A673 (cell line): ENCODE measurements around the gene B3GNT7. TPM values are rescaled to one million over a fixed set of nuclear protein-coding genes. Genes with fewer than 3 reads are reported as not detected.

Source experiments
- BruUV-seq: library from RNA; stranded (reverse); fragments of 400-500 nt; replicated peaks from 2 replicates; lab custom pipeline; 2021; lab: Mats Ljungman, UMichigan
- CTCF ChIA-PET: fragments of 300-600 bp; sonication (Branson Sonifier 250); formaldehyde crosslinking; loops from one replicate; lab custom pipeline; 2022; ENCODE audit warnings: antibody characterized with exemption; lab: Charles Lee
- POLR2A ChIA-PET: fragments of 300-600 bp; sonication (Branson Sonifier 250); formaldehyde crosslinking; loops from one replicate; lab custom pipeline; 2022; ENCODE audit warnings: antibody characterized with exemption; ENCODE audit not compliant: low non-redundant PET; lab: Charles Lee
- DNase-seq: peaks from one replicate; pipeline ENCODE4 v3.0.0-alpha.2; 2015; ENCODE audit warnings: low spot score
- H3K27ac ChIP-seq: fragments of 200-600 bp; sonication (generic); 2 replicates; pipeline ENCODE4 v1.5.1; 2016; ENCODE audit warnings: mixed run types, low read depth, mild to moderate bottlenecking, mixed read lengths, antibody characterized with exemption, low read length; ENCODE audit not compliant: poor library complexity, severe bottlenecking
- H3K27me3 ChIP-seq: fragments of 200-600 bp; sonication (generic); replicated peaks from 2 replicates; pipeline ENCODE4 v1.6.1; 2017; ENCODE audit warnings: mixed run types, low read depth, mild to moderate bottlenecking, mixed read lengths, antibody characterized with exemption, low read length; ENCODE audit not compliant: insufficient read depth, poor library complexity
- H3K36me3 ChIP-seq: fragments of 200-600 bp; sonication (generic); 2 replicates; pipeline ENCODE4 v1.6.1; 2016; ENCODE audit warnings: mixed run types, mild to moderate bottlenecking, mixed read lengths, antibody characterized with exemption, low read length; ENCODE audit not compliant: insufficient read depth, poor library complexity, severe bottlenecking
- H3K4me1 ChIP-seq: fragments of 200-600 bp; sonication (generic); 2 replicates; pipeline ENCODE4 v1.6.1; 2017; ENCODE audit warnings: mixed run types, mild to moderate bottlenecking, mixed read lengths, antibody characterized with exemption, low read length; ENCODE audit not compliant: insufficient read depth, poor library complexity, severe bottlenecking
- H3K4me3 ChIP-seq: fragments of 200-600 bp; sonication (generic); 2 replicates; pipeline ENCODE4 v1.5.1; 2016; ENCODE audit warnings: low read depth, mixed run types, mild to moderate bottlenecking, mixed read lengths, low read length; ENCODE audit not compliant: poor library complexity, severe bottlenecking
- H3K9me3 ChIP-seq: fragments of 200-600 bp; sonication (generic); 2 replicates; pipeline ENCODE4 v1.6.1; 2016; ENCODE audit warnings: mixed run types, low read depth, mild to moderate bottlenecking, mixed read lengths, antibody characterized with exemption, low read length; ENCODE audit not compliant: poor library complexity, severe bottlenecking
- EZH2 ChIP-seq: fragments of 200-600 bp; sonication (generic); IDR thresholded peaks from 2 replicates; pipeline ENCODE4 v1.6.1; 2017; ENCODE audit warnings: borderline replicate concordance, low read depth, mild to moderate bottlenecking, mixed read lengths, antibody characterized with exemption, low read length; ENCODE audit not compliant: poor library complexity, severe bottlenecking
- intact Hi-C: fragments of 100-400 bp; cut with micrococcal nuclease; formaldehyde crosslinking; loops from one replicate; pipeline ENCODE4 v1.10.0; 2022; ENCODE audit not compliant: unreplicated experiment
- total RNA-seq: library from RNA; stranded (reverse); gene quantifications from 2 replicates; pipeline ENCODE4 v1.2.3, GENCODE V29; 2021
- TF ChIP-seq, protein P1 (sequence below): fragments of 300-800, 200-600 bp; sonication (generic); conservative IDR thresholded peaks from 2 replicates; pipeline ENCODE4 v1.5.1; 2017; ENCODE audit warnings: low read depth, mild to moderate bottlenecking, antibody characterized with exemption, low read length, moderate library complexity, mixed read lengths

Gene B3GNT7
- total RNA-seq, 1 experiment from 2014 or later: not detected

GRCh38 chr2:231396058-231396821 is 730 bp downstream of the B3GNT7 start:
- POLR2A ChIA-PET: no interaction called here
- peak; percentile 62 for TF ChIP-seq EZH2
- TF ChIP-seq, protein P1, sequence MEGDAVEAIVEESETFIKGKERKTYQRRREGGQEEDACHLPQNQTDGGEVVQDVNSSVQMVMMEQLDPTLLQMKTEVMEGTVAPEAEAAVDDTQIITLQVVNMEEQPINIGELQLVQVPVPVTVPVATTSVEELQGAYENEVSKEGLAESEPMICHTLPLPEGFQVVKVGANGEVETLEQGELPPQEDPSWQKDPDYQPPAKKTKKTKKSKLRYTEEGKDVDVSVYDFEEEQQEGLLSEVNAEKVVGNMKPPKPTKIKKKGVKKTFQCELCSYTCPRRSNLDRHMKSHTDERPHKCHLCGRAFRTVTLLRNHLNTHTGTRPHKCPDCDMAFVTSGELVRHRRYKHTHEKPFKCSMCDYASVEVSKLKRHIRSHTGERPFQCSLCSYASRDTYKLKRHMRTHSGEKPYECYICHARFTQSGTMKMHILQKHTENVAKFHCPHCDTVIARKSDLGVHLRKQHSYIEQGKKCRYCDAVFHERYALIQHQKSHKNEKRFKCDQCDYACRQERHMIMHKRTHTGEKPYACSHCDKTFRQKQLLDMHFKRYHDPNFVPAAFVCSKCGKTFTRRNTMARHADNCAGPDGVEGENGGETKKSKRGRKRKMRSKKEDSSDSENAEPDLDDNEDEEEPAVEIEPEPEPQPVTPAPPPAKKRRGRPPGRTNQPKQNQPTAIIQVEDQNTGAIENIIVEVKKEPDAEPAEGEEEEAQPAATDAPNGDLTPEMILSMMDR: no peak
- intact Hi-C loops: no loop called here
- CTCF ChIA-PET: interaction anchor here (0.6 kb wide), 1 partner anchor 9 kb away, joined by 5 read pairs; no protein-coding TSS in a partner anchor
- Histone ChIP-seq H3K4me3 (peak overlapping the region; percentile 36), H3K9me3 (no peaks in the 10 kb centered on the region), H3K27ac (no peak overlapping the region), H3K4me1 (no peaks in the 10 kb centered on the region), H3K27me3 (peaks cover 20% of the 10 kb centered on the region), H3K36me3 (no peaks in the 10 kb centered on the region)
- no TSS peak for BruUV-seq
- DNase-seq: no peak

GRCh38 chr2:231397011-231397927 is 1.8 kb downstream of the B3GNT7 start:
- POLR2A ChIA-PET: no interaction called here
- H3K27ac ChIP-seq: no peak overlapping the region
- H3K27me3 ChIP-seq: peaks cover 20% of the 10 kb centered on the region
- CTCF ChIA-PET: no interaction called here
- no TSS peak for BruUV-seq
- DNase-seq: no peak
- no peaks in the 10 kb centered on the region for H3K36me3 ChIP-seq
- H3K9me3 ChIP-seq: no peaks in the 10 kb centered on the region
- no peaks in the 10 kb centered on the region for H3K4me1 ChIP-seq
- intact Hi-C loops: no loop called here
- TF ChIP-seq, protein P1: no peak
- no peak for TF ChIP-seq EZH2
- no peak overlapping the region for H3K4me3 ChIP-seq

- TF ChIP-seq, protein P1: no peak
- TF ChIP-seq EZH2: no peak
- H3K27ac ChIP-seq: no peak overlapping the region
- ChIA-PET CTCF (no interaction called here), POLR2A (no interaction called here)
- no peak overlapping the region for H3K4me3 ChIP-seq
- intact Hi-C loops: no loop called here
- peaks cover 20% of the 10 kb centered on the region for H3K27me3 ChIP-seq
- no peak for DNase-seq
- no TSS peak for BruUV-seq
- no peaks in the 10 kb centered on the region for H3K4me1 ChIP-seq
- H3K9me3 ChIP-seq: no peaks in the 10 kb centered on the region
- no peaks in the 10 kb centered on the region for H3K36me3 ChIP-seq
Observed at GRCh38 chr2:231397928-231398294, 2.4 kb downstream of the B3GNT7 start.
